ENCODE data around the gene SPTB. TPM values are rescaled to one million over a fixed set of nuclear protein-coding genes. Genes with fewer than 3 reads are reported as not detected.

The SPTB gene
- total and polyA plus RNA-seq, 10 of the 15 experiments (the other 5 are each of a cell fraction or from before 2014, with no cell fraction given): under 0.01 to 0.04 (median 0.02) TPM; not detected in 4

- Histone ChIP-seq H4K20me1 (ENCODE audit: control insufficient read depth, insufficient read depth) (no peaks in the 10 kb centered on the region; the same call in 1 of the 2 replicates), H3K79me2 (ENCODE audit: control insufficient read depth, insufficient read depth, low read length) (no peaks in the 10 kb centered on the region), H3K27me3 (replicated peaks in 1 of 2; ENCODE audit: control insufficient read depth in 2 of 2, insufficient read depth in 2 of 2, low read length in 1 of 2) (no peaks in the 10 kb centered on the region; a peak in 1 of 4 replicates), H2AFZ (ENCODE audit: control insufficient read depth, low read depth, low read length) (no peak overlapping the region), H3K9ac (ENCODE audit: control insufficient read depth, insufficient read depth, low read length) (no peak overlapping the region), H3K4me1 (ENCODE audit: control insufficient read depth, insufficient read depth, low read length) (no peaks in the 10 kb centered on the region), H3K36me3 (ENCODE audit: control insufficient read depth in 2 of 2, insufficient read depth in 2 of 2, low read length in 1 of 2) (no peaks in the 10 kb centered on the region), H3K27ac (ENCODE audit: control insufficient read depth, insufficient read depth) (no peak overlapping the region), H3K9me3 (replicated peaks; ENCODE audit: control insufficient read depth, insufficient read depth, low read length) (no peaks in the 10 kb centered on the region), H3K4me3 (no peak overlapping the region), H3K4me2 (ENCODE audit: control insufficient read depth, insufficient read depth) (no peak overlapping the region)
- intact Hi-C loops (cut with micrococcal nuclease; ENCODE audit: unreplicated experiment) (loop anchor here (5.0 to 10.0 kb wide), 2 partner anchors 221 to 418 kb away; partner anchors contain the start of gene HSPA2), in situ Hi-C loops (cut with MboI) (loop anchor here (5.0 to 10.0 kb wide), 2 partner anchors 91 to 418 kb away; no protein-coding TSS in a partner anchor)
- ChIA-PET SMC1A (ENCODE audit: uncharacterized antibody, unreplicated experiment) (interaction anchor here (1.2 to 2.7 kb wide), 3 partner anchors 91 to 128 kb away, joined by 5 to 17 read pairs (median 13); no protein-coding TSS in a partner anchor), POLR2A (no interaction called here), CTCF (interaction anchor here (0.9 to 7.2 kb wide), 5 partner anchors 64 to 129 kb away, joined by 3 to 69 read pairs (median 29); no protein-coding TSS in a partner anchor), RAD21 (ENCODE audit: unreplicated experiment) (interaction anchor here (1.7 to 2.5 kb wide), 4 partner anchors 91 to 223 kb away, joined by 6 to 17 read pairs (median 12); partner anchors contain the start of gene HSPA2)
- TF ChIP-seq STAT1 (conservative IDR thresholded peaks at IDR 0.05): no peak
- no peak for TF ChIP-seq BRCA1 (IDR thresholded peaks at IDR 0.05; ENCODE audit: low read depth, low read length)
- no peak for TF ChIP-seq NFYB (IDR thresholded peaks at IDR 0.05; ENCODE audit: insufficient read depth, low read depth, low read length)
- TF ChIP-seq BCLAF1 (IDR thresholded peaks at IDR 0.05): no peak
- TF ChIP-seq ELK1 (IDR thresholded peaks at IDR 0.05; ENCODE audit: low read depth, low read length): no peak
- TF ChIP-seq HDAC2 (IDR thresholded peaks at IDR 0.05): no peak
- TF ChIP-seq KLF5 (IDR thresholded peaks at IDR 0.05; ENCODE audit: partially characterized antibody): no peak
- no peak for TF ChIP-seq SIN3A (IDR thresholded peaks at IDR 0.05; ENCODE audit: low read depth, low read length)
- no peak for TF ChIP-seq SMC3 (IDR thresholded peaks at IDR 0.05; ENCODE audit: borderline replicate concordance, low read length)
- TF ChIP-seq NR2C2 (IDR thresholded peaks at IDR 0.05; ENCODE audit: borderline replicate concordance, control insufficient read depth, insufficient read length, low read depth): no peak
- no peak for TF ChIP-seq MTA2 (IDR thresholded peaks at IDR 0.05; ENCODE audit: low read depth)
- TF ChIP-seq CEBPB (IDR thresholded peaks at IDR 0.05; ENCODE audit: borderline replicate concordance in 1 of 2, low read depth in 2 of 2, low read length in 2 of 2): no peak
- no peak for TF ChIP-seq NBN (IDR thresholded peaks at IDR 0.05)
- TF ChIP-seq KDM1A (IDR thresholded peaks at IDR 0.05; ENCODE audit: borderline replicate concordance): no peak
- no peak for TF ChIP-seq IKZF2 (IDR thresholded peaks at IDR 0.05)
- no peak for TF ChIP-seq ASH2L (IDR thresholded peaks at IDR 0.05; ENCODE audit: borderline replicate concordance, low read depth)
- no peak for TF ChIP-seq SP1 (IDR thresholded peaks at IDR 0.05; ENCODE audit: low read depth, low read length)
- TF ChIP-seq YBX1 (IDR thresholded peaks at IDR 0.05): no peak
- TF ChIP-seq WRNIP1 (IDR thresholded peaks at IDR 0.05; ENCODE audit: borderline replicate concordance, low read depth, low read length): no peak
- TF ChIP-seq FOXK2 (IDR thresholded peaks at IDR 0.05): no peak
- BruUV-seq (replicated peaks): no TSS peak
- ATAC-seq: no peak
- DNase-seq (ENCODE audit: low read depth, low spot score): no peak
- 12% methylated on average over 11 of the region's 11 CpGs for WGBS (ENCODE audit: insufficient coverage, insufficient replicate concordance, low lambda C conversion rate, missing lambda C conversion rate)
- FAIRE-seq: no peak
Observed at GRCh38 chr14:64763085-64763782, 116.5 kb downstream of the SPTB start.
